OCI-LY7 (cell line): ENCODE results near the gene B3GALT6.

Experiments
- CTCF ChIP-seq: fragments of 200-600 bp; sonication (generic); conservative IDR thresholded peaks from 2 replicates; pipeline ENCODE4 v1.5.1; 2014; ENCODE audit warnings: mild to moderate bottlenecking, antibody characterized with exemption, low read length, moderate library complexity, mixed read lengths
- EZH2phosphoT487 ChIP-seq: fragments of 200-600 bp; sonication (generic); IDR thresholded peaks from 2 replicates; pipeline ENCODE4 v1.6.1; 2018; ENCODE audit warnings: low read depth, borderline replicate concordance, mild to moderate bottlenecking, mixed run types, antibody characterized with exemption, low read length, moderate library complexity, mixed read lengths

DNA sequence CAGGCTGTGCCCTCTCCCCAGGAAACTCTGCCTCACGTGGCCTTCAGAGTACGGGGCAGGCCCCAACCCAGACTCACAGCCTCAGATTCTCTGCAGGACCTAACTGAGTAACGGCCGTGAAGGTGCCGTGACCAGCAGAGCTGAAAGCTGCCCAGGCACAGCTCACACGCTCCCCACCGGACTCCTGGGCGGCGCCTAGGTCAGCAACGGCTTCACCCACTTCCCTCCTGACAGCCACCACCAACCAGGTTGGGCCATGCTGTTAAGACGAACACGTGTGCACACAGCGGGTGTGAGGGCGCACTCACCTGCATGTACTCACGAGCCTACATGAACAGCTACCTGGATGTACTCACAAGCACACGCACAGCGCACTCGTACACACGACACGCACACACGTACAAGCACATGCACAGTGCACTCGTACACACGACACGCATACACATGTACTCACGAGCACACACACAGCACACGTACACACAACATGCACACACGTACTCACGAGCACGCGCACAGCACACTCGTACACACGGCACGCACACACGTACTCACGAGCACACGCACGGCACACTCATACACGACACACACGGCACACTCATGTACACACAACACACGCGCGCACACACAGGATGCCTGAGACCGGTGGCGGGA is 9.3 kb upstream of the B3GALT6 start:
- TF ChIP-seq CTCF (no peak), EZH2phosphoT487 (no peak)
